HG03442 (cell line): ENCODE results near the gene PLAU.

Experiments used
- ATAC-seq: cut with Tn5 transposase; IDR thresholded peaks from one replicate; pipeline ENCODE4 v1.9.1; 2021; ENCODE audit warnings: mild to moderate bottlenecking, moderate library complexity; ENCODE audit not compliant: unreplicated experiment

The PLAU gene

DNA sequence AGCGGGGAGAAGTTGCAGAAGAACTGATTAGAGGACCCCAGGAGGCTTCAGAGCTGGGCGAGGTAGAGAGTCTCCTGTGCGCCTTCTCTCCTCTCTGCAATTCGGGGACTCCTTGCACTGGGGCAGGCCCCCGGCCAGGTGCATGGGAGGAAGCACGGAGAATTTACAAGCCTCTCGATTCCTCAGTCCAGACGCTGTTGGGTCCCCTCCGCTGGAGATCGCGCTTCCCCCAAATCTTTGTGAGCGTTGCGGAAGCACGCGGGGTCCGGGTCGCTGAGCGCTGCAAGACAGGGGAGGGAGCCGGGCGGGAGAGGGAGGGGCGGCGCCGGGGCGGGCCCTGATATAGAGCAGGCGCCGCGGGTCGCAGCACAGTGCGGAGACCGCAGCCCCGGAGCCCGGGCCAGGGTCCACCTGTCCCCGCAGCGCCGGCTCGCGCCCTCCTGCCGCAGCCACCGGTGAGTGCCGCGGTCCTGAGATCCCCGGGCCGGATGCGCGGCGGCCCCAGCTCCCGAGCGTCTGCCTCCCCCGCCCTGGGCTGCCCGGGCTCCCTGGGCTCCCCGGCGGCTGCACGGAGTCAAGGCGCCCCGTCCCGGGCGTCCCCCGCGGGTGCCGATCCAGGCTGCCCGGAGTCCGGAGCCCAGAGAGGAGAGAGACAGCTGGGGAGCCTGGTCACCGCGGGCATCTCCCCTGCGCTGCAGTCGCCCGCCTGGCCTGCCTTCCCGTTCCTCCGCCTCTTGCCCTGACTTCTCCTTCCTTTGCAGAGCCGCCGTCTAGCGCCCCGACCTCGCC is at the start of gene PLAU:
PLAU (plus strand) TSS at position 369 of the 789 bp plus-strand sequence. CDS start 424 bp downstream, outside the sequence.
- ATAC-seq = no peak

DNA sequence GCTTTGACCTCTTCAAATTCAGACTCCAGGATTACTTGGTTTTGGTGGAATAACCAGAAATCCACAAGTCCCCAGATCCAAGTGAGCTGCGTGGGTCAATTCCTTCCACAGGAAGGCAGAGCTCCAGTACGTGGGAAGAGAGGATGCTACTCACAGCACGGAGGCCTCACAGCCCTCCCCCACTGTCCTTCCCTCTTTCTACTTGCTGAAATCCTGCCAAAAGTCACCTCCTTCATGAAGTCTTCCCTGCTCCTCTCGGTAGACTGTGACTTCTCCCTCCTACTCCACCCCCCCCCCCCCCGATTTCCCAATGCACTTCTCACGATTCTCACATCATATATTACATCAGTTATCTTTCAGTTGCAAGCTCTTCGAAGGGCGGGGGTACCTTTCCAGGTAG is 48.9 kb upstream of the PLAU start:
- no peak for ATAC-seq

DNA sequence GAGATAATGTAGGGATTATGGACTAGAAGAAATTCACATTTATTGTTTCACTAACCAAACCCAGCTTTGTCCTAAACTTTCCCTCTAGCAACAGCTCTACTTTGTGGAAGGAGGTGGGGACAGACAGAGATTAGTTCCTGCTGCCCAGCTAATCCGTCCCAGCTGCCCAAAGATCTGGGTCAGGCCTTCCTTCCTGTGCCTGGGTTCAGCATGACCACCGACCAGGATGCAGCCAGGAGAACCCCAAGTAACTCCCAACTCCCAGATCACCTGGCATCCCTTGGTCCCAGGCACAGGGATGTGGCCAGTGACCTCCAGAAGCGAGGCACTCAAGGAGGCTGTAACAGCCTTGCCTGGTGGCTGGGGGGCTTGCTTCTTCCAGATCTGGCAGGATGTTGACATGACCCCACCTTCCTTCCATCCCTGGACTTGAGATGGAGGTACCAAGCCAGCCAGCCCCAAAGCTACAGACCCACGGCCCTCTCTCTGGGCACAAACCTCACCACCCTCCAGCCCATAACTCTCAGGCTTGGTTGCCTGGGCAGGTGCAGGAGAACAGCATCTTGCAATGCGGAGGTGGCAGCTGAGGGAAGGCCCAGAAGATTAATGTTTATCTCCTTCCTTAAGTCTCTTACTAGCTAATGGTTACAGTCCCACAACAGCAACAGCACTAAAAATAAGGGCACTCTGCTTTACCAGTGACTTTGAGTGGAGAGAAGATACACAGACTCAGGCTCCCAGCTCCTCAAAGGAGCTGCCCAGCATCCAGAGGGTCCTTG is 47.7 kb upstream of the PLAU start:
- no peak for ATAC-seq

DNA sequence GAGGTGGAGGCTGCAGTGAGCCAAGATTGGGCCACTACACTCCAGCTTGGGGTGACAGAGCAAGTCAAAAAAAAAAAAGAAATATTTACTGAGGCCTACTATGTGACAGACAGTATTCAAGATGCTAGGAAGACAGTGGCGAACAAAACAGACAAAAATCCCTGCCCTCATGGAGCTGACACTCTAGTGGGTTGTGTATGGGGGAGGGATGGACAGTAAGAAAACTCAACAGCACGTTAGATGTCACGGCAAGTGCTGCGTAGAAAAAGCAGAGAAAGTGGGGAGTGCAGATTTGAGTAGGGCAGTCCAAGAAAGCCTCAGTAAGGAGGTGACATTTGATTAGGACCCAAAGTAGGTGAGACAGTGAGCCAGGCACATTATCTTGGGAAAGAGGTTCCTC is 46.7 kb upstream of the PLAU start:
- no peak for ATAC-seq

DNA sequence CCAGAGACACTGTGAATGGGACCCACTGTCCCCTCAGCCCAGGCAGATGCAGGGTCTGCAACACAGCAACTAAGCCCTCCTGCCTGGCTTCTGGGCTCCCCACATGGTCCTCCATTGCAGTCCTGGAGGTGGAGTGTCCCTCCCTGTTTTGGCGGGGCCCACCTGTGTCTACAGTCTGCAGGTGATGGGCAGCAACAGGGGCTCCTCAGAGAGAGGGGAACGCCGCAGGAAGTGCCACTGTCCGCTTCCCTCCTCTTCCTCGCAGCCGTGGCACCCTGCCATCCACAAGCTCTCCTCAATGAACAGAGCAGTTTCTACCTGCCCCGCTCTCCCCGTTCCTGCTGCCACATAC is 45.8 kb upstream of the PLAU start:
- no peak for ATAC-seq

DNA sequence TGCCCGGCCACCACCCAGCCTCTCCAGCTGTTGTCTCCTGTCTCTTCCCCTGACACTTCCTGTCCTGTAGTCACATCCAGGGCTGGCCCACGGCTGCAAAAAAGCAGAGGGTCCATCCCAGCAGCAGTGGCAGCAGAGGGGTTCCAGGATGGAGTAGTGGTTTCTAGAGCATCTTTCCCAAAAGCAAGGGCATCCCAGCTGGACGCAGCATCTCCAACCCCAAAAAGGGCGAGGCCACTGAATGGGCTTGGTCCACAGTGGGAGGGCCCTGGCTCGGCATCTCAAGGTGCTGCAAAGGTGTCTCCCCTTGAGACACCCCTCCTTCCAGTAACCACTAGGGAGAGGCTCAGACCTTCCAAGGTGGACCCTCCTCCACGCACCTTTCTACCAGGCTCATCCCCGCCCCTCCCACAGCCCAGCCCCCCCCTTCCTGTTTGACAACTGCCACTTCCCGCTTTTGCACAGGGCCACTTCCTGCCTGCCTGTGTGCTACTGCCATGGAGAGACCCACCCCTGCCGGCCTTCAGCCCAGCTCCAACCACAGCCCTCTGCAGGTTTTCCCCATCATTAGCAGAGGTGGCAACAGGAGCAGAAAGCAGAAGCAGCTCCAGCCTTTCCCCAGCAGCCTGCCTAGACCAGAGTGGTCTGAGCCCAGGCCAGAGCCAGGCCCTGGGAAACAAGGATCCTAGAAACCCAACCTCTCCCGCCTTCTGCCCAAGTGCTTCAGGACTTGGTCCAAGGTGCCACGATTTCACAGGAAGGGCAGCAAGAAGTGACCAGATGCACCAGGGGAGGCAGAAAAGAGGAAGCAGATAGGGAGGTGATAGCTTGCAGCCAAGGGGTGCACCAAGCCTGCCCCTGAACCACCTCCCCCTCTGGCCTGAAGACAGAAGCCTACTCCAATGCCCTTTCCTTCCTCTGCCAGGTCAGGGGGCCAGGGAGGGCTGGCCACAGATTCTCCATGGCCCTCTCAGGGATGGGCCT is 45.2 kb upstream of the PLAU start:
- peak; percentile 55 for ATAC-seq

DNA sequence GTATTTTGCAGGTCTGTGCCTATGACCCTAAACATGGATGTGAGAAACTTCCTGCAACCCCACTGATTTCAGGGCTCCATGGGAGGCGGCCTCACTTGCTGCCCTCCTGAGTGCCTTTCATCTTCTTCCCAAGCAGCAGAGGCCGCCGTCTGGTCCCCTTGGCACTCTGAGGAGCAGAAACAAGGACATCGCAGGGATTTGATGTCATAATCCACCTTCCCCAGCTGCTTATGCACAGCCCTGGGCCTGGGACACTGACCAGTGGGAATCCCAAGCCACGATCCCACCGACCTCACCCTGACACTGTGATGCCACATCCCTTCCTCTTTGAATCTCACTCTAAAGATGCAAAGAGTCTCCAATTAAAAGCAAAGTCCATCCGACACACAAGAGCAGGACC is 44.3 kb upstream of the PLAU start:
- ATAC-seq = no peak

DNA sequence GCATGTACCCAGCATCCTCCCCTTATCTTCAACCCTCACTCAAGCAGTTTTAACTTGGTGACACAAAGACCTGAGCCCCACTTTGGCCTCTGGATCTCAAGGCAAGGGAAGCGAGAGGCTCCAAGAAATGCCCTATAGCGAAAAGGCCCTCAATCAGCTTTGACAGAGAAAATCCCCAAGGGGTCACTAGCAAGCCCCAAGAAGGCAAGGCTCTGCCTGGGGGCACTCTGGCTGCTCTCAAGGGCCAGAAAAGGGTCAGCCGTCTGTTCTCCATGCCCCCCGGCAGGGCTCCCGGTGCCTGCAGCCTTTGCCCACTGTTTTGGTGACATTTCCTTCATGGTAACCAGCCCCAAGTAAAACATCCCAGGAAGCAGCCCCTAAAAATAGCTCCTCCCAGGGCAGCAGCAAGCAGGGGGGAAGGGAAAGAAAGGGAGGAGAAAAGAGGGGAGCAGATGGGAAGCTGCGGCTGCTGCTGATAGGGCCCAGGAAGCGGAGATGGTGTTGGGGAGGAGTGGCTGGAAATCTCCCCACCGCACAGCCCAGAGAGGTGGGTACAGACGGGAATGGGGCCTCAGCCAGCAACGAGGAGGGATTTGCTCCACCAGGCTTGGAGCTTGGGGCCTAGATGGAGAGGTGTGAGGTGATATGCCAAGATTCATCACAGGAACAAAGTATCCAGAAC is 43.7 kb upstream of the PLAU start:
- ATAC-seq = no peak

DNA sequence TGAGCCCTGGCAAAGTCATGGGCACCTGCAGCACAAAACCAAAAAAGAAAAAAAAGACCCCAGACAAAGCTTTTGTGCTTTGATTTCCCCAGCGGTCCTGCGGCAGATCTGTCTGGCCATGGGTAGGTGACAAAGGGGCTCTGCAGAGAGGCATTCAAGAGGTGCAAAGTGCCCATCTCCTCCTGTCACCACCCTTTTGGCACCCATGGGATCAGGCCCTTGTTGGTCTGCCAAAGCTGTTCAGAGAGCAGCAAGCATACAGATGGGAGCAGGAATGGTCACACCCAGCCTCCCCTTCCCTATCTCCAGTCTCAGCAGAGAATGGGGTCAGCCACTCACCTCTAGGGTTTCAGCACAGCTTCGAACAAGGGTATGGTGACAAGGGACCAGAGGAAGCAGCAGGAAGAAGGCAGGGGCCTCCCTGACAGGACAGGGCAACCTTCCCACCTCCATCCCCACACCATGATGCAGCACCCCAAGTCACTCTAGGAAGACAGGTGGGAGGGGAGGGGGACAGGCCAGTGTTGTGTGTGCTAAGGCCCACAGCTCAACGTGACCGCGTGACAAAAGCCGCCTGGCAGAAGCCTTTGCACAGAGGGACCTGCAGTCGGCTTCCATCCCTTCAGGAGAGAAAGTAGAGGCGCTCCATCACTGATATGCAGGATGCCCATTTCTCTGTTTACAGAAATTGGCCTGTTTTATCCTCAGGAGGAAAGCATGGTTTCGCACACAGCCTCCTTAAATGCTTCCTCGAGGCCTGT is 42.9 kb upstream of the PLAU start:
- ATAC-seq = no peak

DNA sequence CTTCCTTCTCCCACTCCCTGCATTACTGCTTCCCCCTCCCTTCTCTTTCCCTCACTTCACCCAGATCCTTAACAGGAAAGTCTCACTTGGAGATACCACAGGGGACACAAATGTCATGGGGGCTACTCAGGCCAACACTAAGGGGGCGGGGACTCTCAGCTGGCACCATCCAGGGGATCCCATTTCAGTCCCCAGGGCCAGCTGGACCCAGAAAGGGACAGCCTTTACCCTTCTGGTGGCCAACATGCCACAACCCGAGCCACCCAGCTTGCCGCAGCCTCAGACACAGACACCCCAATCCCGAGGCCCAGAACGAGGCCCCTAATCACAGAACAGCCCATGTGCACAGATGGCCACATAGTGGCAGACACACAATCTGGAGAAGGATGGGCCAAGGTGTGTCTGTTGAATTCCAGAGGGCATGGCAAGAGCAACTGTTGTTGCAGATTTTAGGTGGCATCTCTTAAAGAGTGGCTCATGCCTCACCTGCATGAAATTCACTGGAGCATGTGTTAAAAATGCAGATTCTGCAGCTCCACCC is 42.2 kb upstream of the PLAU start:
- ATAC-seq = no peak

DNA sequence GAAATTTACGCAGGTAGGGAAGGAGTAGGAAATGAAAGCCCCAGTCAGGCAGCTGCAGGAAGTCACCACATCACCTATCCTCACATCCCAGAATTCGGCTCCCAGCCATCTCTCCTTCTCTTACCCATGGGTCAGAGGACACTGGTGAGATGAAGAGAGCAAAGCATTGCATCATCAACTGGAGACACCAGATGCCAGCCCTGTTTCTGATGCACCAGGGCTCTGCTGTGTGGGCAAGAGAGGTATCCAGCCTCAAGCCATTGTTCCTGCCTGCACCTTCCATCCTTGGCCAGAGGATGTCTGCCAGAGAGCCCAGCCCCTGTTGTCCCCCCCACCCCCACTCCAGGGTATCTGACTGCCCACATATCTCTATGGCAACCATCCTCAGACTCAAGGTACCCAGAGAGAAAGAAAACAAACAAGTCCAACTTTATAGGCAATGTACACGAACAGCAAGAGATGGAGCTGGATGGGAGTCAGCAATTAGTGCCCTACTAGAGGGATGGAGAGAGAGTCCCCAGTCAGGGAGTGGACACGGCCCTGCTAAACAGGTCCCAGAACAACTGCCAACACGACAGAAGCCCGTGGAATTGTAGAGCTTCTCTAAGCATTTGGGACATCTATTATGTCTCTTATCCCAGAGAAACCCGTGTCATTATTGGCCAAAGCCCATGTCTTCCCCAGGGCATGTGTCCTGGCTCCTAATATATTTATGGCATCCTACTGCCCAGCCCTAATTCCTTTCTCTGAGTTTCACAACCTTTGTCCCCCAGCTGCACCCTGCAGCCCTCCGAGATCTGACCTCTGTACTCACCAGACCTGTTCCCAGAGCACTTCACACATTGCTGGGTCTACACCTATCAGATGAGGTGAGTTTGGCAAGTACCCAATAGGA is 39.4 kb upstream of the PLAU start:
- ATAC-seq = no peak

DNA sequence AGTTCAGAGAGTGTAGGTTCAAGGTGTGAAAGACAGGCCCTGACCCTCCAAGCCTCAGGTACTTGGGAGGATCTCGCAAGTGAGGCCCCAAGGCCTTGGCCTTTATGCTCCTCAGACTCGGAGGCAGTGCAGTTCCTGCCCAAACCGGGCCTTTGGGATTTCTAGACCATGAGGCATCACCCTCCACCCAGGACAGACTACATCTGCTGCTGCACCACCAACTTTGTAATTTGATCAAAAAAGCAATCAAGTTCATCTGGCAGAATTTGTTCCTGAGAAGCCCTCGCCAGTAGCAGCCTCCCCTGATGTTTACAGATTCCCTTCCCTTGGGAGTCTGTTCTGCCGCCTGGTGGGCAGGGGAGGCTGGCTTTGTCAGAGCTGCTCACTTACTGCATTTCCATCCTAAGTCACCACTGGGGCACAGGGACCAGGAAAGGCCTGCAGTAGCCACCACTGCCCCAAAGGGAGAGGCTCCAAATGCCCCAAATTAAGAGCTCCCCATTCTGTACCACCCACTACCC is 38.7 kb upstream of the PLAU start:
- no peak for ATAC-seq

DNA sequence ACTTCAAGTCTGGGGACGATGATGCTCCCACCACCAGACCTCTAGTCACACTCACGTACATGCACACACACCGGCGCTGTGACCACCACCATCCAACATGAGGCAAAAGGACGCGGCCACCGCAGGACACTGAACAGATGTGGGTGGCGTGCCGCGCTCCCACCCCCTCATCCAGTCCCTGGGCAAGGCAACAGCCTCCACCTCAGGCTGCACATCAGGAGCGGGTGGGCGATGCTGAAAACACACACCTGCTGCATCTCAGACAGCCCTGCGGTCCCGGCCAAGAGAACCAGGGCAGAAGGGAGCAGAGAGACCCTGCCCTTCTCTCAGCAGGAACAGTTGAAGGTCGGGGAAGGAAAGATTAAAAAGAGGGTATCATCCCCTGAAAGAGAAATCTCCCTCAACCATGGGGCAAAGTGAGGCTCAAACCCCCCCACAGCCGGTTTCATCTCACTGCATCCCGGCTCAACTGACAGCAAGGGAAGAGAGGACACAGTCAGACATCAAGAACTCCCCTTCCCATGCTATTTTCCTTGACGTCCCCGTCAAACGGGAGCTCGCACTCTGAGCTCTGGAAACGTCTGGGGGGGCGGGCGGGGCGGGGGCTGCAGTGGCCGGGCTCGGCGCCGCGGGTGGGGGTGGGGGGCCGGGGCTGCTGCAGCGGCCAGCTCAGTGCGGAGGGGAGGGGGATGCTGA is 37.6 kb upstream of the PLAU start:
- ATAC-seq = no peak

DNA sequence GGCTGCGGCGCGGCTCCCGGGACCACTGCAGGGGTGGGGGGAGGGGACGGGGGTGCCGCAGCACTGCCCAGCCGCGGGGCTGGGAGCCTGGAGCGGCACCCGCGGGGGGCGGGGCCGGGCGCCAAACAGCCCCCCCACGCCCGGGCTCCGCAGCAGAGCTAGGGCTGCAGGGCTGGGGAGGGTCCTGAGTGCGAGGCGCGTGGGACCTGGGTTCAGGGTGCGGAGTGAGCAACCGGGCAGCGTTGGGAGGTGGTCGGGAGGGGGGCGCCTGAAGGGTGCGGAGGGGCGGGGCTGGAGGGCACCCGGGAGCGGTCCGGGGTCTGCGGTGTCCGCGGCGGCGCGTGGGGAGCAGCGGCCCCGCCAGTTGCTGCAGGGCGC is 37.1 kb upstream of the PLAU start:
- peak; percentile 5 for ATAC-seq

DNA sequence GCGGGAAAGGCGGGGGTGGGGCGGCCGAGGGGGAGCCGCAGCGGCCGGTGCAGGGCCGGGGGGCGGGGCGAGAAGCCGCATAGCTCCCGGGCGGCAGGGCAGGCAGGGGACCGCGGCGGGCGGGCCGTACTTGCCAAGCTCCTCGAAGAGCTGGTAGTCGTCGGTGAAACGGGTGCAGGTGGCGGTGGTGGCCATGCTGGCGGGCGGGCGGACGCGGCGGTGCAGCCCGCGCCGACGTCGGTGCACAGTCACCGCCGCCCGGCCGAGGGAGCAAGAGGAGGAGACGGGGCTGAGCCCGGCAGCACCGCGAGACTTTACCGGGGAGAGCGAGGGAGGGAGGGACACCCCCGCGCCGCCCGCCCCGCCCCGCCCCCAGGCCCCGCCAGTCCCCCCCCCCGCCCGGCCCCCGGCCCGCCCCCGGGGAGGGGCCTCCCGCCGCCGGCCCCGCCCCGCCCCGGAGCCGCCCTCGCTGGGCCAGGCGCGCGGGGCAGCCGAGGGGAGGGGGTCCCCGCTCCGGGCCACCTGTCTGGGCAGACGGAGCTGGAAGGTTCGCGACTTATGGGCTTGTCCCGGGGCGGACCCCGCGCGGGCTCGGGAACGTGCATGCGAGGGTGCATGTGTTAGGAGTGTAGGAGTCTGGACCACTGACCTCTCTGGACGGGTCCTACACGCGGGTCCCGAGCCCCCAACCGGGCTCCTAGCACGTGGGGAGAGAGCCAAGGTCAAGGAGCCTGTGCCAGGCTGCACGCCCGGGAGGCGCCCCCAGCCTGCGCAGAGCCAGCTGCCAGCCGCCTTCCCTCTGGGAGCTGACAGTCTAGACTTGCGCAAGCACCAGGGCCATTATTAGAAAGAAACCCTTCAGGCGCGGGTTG is 36.4 kb upstream of the PLAU start, which contains the start of gene CAMK2G:
CAMK2G (minus strand) TSS at position 289 of the 872 bp plus-strand sequence; CDS start at position 195, 94 bp downstream.
- ATAC-seq = peak; percentile 77

DNA sequence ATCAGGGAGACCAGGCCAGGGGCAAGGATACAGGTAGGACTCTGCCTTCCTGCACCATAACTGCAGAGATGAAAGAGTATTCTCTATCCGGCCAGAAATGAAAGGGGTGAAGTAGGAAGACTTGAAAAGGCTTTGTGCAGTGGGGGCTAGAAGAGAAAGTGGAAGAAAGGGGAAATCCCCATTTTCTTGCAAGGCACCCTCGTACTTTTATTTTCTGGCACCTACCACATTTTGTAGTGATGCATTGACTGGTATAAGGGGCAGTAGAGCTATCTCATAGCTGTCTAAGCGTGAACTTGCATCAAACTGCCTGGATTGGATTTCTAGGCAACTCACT is 35.8 kb upstream of the PLAU start:
- ATAC-seq = no peak

DNA sequence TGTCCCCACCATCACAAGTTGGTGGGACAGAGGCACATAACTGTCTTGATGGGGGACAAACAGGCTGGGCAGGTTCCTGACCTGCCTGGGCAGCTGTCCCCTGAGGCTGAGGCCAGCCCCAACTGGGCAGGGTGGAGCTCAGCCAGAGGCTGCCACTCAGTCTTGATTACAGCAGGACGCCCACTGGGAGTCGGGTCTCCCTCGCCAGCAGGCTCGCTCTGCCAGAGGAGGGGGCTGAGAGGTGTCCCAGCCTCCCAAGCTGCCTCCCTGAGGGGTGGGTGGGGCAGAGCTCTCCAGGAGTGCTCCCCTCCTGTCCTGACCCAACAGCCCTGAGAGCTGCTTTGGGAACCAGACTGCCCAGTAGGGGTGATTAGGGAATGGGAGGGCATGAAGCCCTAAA is 34.8 kb upstream of the PLAU start:
- no peak for ATAC-seq
